K562 (cell line): ENCODE measurements around the gene PPAT. TPM values are rescaled to one million over a fixed set of nuclear protein-coding genes. Genes with fewer than 3 reads are reported as not detected.

Source experiments
- ATAC-seq: fragments of 200-7000 bp; cut with Tn5 transposase; 3 replicates; pipeline ENCODE4 v1.9.1; 2020; ENCODE audit warnings: moderate library complexity
- BruUV-seq: library from RNA; stranded (reverse); fragments of 400-500 nt; replicated peaks from 2 replicates; lab custom pipeline; 2021; lab: Mats Ljungman, UMichigan
- CTCF ChIA-PET: fragments of 300-600 bp; formaldehyde crosslinking; extraction: SDS; loops from one replicate; lab custom pipeline; 2021; ENCODE audit warnings: low intra/inter-chr PET ratio; lab: Yijun Ruan, JAX
- POLR2A ChIA-PET: fragments of 300-600, 350-650 bp; sonication (Branson Sonifier 250); formaldehyde crosslinking; extraction: SDS; loops from one replicate; lab custom pipeline; 2021; ENCODE audit warnings: antibody characterized with exemption, inconsistent platforms; lab: Yijun Ruan, JAX
- DNase-seq, 4 experiments: peaks; one replicate each; pipeline versions ENCODE4 v3.0.0 to v3.0.0-alpha.2; 2011 to 2018; ENCODE audit warnings: low spot score in 3 of 4, mixed read lengths in 3 of 4; ENCODE audit errors: extremely low read depth in 1 of 4
- FAIRE-seq: peaks from 2 replicates; lab custom pipeline; 2011; peaks lifted over from hg19 to GRCh38; lab: Jason Lieb, UNC
- H2AFZ ChIP-seq: 2 replicates; pipeline ENCODE4 v1.6.0; 2011; ENCODE audit warnings: low read depth, low read length, control low read depth, inconsistent platforms
- H3K27ac ChIP-seq: fragments of 200-600 bp; 3 replicates; pipeline ENCODE4 v1.8.0; 2011; ENCODE audit warnings: low read depth, mild to moderate bottlenecking, control low read depth, inconsistent platforms, low read length, moderate library complexity, mixed read lengths; ENCODE audit errors: extremely low read depth
- H3K27me3 ChIP-seq, 2 experiments: fragments of 300-600 bp in 1 of 2; 2 replicates in 1 of 2; 3 replicates in 1 of 2; pipeline versions ENCODE4 v1.6.0 to v1.8.0; 2011; ENCODE audit warnings: inconsistent platforms in 2 of 2, low read length in 2 of 2, mild to moderate bottlenecking in 1 of 2, mixed read lengths in 1 of 2, moderate library complexity in 1 of 2; ENCODE audit not compliant: control insufficient read depth in 2 of 2, insufficient read depth in 2 of 2
- H3K36me3 ChIP-seq: fragments of 300-600 bp; 3 replicates; pipeline ENCODE4 v1.8.0; 2011; ENCODE audit warnings: mild to moderate bottlenecking, low read length, inconsistent platforms; ENCODE audit not compliant: control insufficient read depth, insufficient read depth
- H3K4me1 ChIP-seq, 2 experiments: fragments of 200-600 bp in 1 of 2; replicated peaks in 1 of 2; 2 replicates in 1 of 2; 3 replicates in 1 of 2; pipeline versions ENCODE4 v1.5.1 to v1.8.0; 2011; ENCODE audit warnings: inconsistent platforms in 2 of 2, low read length in 2 of 2, mild to moderate bottlenecking in 1 of 2, mixed read lengths in 1 of 2, moderate library complexity in 1 of 2; ENCODE audit not compliant: control insufficient read depth in 2 of 2, insufficient read depth in 2 of 2
- H3K4me2 ChIP-seq: 2 replicates; pipeline ENCODE4 v1.6.1; 2011; ENCODE audit warnings: low read length, control low read depth, inconsistent platforms, mixed read lengths; ENCODE audit not compliant: insufficient read depth
- H3K4me3 ChIP-seq: fragments of 200-600 bp; sonication (generic), shearing (Covaris generic); 2 replicates; pipeline ENCODE4 v1.5.1; 2016; ENCODE audit warnings: control low read depth, inconsistent platforms
- H3K79me2 ChIP-seq: fragments of 200-600 bp; 3 replicates; pipeline ENCODE4 v1.8.0; 2011; ENCODE audit warnings: low read length, inconsistent platforms; ENCODE audit not compliant: control insufficient read depth, insufficient read depth
- H3K9ac ChIP-seq, 2 experiments: 2 replicates each; pipeline versions ENCODE4 v1.6.0 to v1.6.1; 2011; ENCODE audit warnings: low read depth in 2 of 2, low read length in 2 of 2, control low read depth in 1 of 2, inconsistent platforms in 1 of 2, mild to moderate bottlenecking in 1 of 2, mixed read lengths in 1 of 2; ENCODE audit not compliant: insufficient read depth in 1 of 2
- H3K9me1 ChIP-seq: one replicate; pipeline ENCODE4 v1.6.0; 2011; ENCODE audit warnings: inconsistent platforms, mild to moderate bottlenecking, low read length, moderate library complexity; ENCODE audit not compliant: control insufficient read depth, insufficient read depth
- H3K9me3 ChIP-seq: replicated peaks from 2 replicates; pipeline ENCODE4 v1.5.1; 2011; ENCODE audit warnings: low read depth, low read length, inconsistent platforms; ENCODE audit not compliant: control insufficient read depth, insufficient read depth
- H4K20me1 ChIP-seq: replicated peaks from 2 replicates; pipeline ENCODE4 v1.6.1; 2011; ENCODE audit warnings: low read length, inconsistent platforms, mixed read lengths; ENCODE audit not compliant: control insufficient read depth, insufficient read depth
- BRD9 ChIP-seq: fragments of 450-650 bp; IDR thresholded peaks from 2 replicates; pipeline ENCODE4 v1.6.1; 2018; ENCODE audit warnings: low read depth; ENCODE audit not compliant: partially characterized antibody
- ESRRB ChIP-seq: fragments of 250-450 bp; sonication (Bioruptor Pico); IDR thresholded peaks from 2 replicates; pipeline ENCODE4 v1.5.0; 2020; ENCODE audit warnings: mild to moderate bottlenecking, moderate library complexity, borderline replicate concordance
- NONO ChIP-seq, 2 experiments: fragments of 200-400 bp in 1 of 2; fragments of 450-650 bp in 1 of 2; formaldehyde crosslinking in 1 of 2; IDR thresholded peaks; 2 replicates each; pipeline ENCODE4 v1.6.1; 2017; ENCODE audit warnings: low read depth in 2 of 2, mild to moderate bottlenecking in 2 of 2, moderate library complexity in 2 of 2, low read length in 1 of 2
- POLR2A ChIP-seq: fragments of 450-650 bp; conservative IDR thresholded peaks from 2 replicates; pipeline ENCODE4 v1.6.1; 2016
- POLR2AphosphoS2 ChIP-seq: IDR thresholded peaks from 2 replicates; pipeline ENCODE4 v1.6.1; 2012; ENCODE audit warnings: low read length, improper control_type of control experiment
- POLR3A ChIP-seq: IDR thresholded peaks from 2 replicates; pipeline ENCODE4 v1.6.1; 2011; ENCODE audit warnings: borderline replicate concordance, mild to moderate bottlenecking, moderate library complexity; ENCODE audit not compliant: insufficient read length, insufficient read depth; ENCODE audit errors: extremely low read depth
- RBM39 ChIP-seq: fragments of 200-400 bp; formaldehyde crosslinking; optimal IDR thresholded peaks from 2 replicates; pipeline ENCODE3; 2018; ENCODE audit warnings: low read depth, low read length
- SUPT5H ChIP-seq: fragments of 450-650 bp; IDR thresholded peaks from 2 replicates; pipeline ENCODE4 v1.6.1; 2016
- TAF1 ChIP-seq: IDR thresholded peaks from 2 replicates; pipeline ENCODE4 v1.6.1; 2011; ENCODE audit warnings: mild to moderate bottlenecking, low read length, moderate library complexity; ENCODE audit not compliant: insufficient read depth, control insufficient read depth, severe bottlenecking; ENCODE audit errors: extremely low read depth
- YY1 ChIP-seq, 3 experiments: IDR thresholded peaks; 2 replicates each; pipeline ENCODE4 v1.6.1; 2011; ENCODE audit warnings: low read length in 2 of 3, mild to moderate bottlenecking in 2 of 3, moderate library complexity in 2 of 3, borderline replicate concordance in 1 of 3, control low read depth in 1 of 3, low read depth in 1 of 3; ENCODE audit not compliant: insufficient read depth in 3 of 3, insufficient replicate concordance in 2 of 3, control insufficient read depth in 1 of 3, insufficient read length in 1 of 3; ENCODE audit errors: extremely low read depth in 1 of 3
- ZC3H8 ChIP-seq: fragments of 450-650 bp; IDR thresholded peaks from 2 replicates; pipeline ENCODE4 v1.6.1; 2017
- ZNF253 ChIP-seq: fragments of 250-450 bp; sonication (Bioruptor Pico); conservative IDR thresholded peaks from 2 replicates; pipeline ENCODE4 v1.6.1; 2021; ENCODE audit warnings: mild to moderate bottlenecking
- ZNF766 ChIP-seq: fragments of 200-800 bp; sonication (Bioruptor generic); conservative IDR thresholded peaks from 2 replicates; pipeline ENCODE4 v1.6.1; 2016; ENCODE audit warnings: missing genetic modification characterization, missing compliant biosample characterization
- WGBS: fragments of 100-300 bp; shearing (Covaris generic); methylation state at CpG from one replicate; pipeline ENCODE4 v1.1.6; 2016; ENCODE audit warnings: low coverage, mixed read lengths; ENCODE audit not compliant: insufficient coverage; ENCODE audit errors: missing lambda C conversion rate; 5-methylcytosine and 5-hydroxymethylcytosine counted together
- in situ Hi-C: fragments of 300-500 bp; cut with MboI; formaldehyde crosslinking; loops from 4 replicates; pipeline ENCODE4 v1.15.0; 2018; ENCODE audit warnings: inconsistent platforms, mixed read lengths
- intact Hi-C: fragments of 100-400 bp; cut with micrococcal nuclease; formaldehyde crosslinking; loops from 2 replicates; pipeline ENCODE4 v1.14.2; 2022
- polyA plus RNA-seq, 8 experiments: library from polyadenylated mRNA; depleted of rRNA in 4 of 8; stranded (reverse) in 5 of 8; unstranded in 3 of 8; fragments of >200 nt; fragmentation: Nextera tagmentation in 2 of 8; fragmentation: Illumina TruSeq in 1 of 8; extraction: Ambion mirVana in 2 of 8; extraction: Trizol in 1 of 8; gene quantifications; 2 replicates each; pipeline versions ENCODE4 v1.2.1 to v1.2.3, GENCODE V29; 2011 to 2014; ENCODE audit warnings: inconsistent platforms in 1 of 8, missing spikeins in 1 of 8
- total RNA-seq, 7 experiments: library from RNA; depleted of rRNA in 6 of 7; stranded (reverse); fragments of >200 nt in 6 of 7; fragmentation: Illumina TruSeq in 2 of 7; extraction: Trizol in 2 of 7; gene quantifications; 2 replicates each; pipeline versions ENCODE4 v1.2.1 to v1.2.3, GENCODE V29; 2011 to 2021; ENCODE audit warnings: low replicate concordance in 1 of 7
- TF ChIP-seq, protein P1 (sequence below): sonication (generic); formaldehyde crosslinking; IDR thresholded peaks from 2 replicates; pipeline ENCODE4 v1.8.0; 2023; ENCODE audit warnings: missing genetic modification reagents, mild to moderate bottlenecking, borderline replicate concordance
- TF ChIP-seq, protein P2 (sequence below): sonication (generic); formaldehyde crosslinking; IDR thresholded peaks from 2 replicates; pipeline ENCODE4 v1.8.0; 2022; ENCODE audit warnings: mild to moderate bottlenecking, missing genetic modification reagents, borderline replicate concordance

The PPAT gene
- total and polyA plus RNA-seq, 9 of the 15 experiments (the other 6 are each of a cell fraction or from before 2014, with no cell fraction given) = 36.2 to 75.8 (median 55.5) TPM

DNA sequence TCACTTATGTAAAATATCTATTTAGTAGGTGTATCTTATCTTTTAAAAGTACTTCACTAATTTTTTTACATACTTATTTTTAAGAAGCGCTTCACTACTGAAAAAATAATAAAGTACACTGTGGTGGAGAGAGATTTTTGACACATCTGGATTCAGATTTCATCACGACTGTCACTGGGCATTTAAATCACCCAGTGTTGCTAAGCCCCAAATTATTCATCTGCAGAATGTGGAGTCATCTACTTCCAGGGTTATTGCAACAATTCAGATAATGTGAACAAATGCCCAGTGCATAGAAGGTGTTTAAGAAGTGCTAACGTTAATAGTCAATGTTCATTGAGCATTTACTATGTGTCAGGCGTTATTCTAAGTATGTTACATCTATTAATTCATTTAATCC lies 90.0 kb downstream of the PPAT start:
- BruUV-seq = no TSS peak
- Histone ChIP-seq H3K4me1 (no peaks in the 10 kb centered on the region), H4K20me1 (no peaks in the 10 kb centered on the region), H3K27ac (no peak overlapping the region), H3K79me2 (no peaks in the 10 kb centered on the region), H3K9me3 (no peaks in the 10 kb centered on the region), H3K36me3 (peaks cover 17% of the 10 kb centered on the region; the same call in 1 of the 3 replicates), H3K4me3 (no peak overlapping the region), H3K4me2 (no peak overlapping the region), H3K9ac (no peak overlapping the region), H3K27me3 (no peaks in the 10 kb centered on the region), H2AFZ (no peak overlapping the region), H3K9me1 (no peaks in the 10 kb centered on the region)
- no peak for ATAC-seq
- intact Hi-C loops (no loop called here), in situ Hi-C loops (no loop called here)
- no peak for DNase-seq
- FAIRE-seq = no peak
- ChIA-PET POLR2A (no interaction called here), CTCF (no interaction called here)
- WGBS = 41% methylated on average over 4 of the region's 4 CpGs
- TF ChIP-seq TAF1 = no peak
- TF ChIP-seq RBM39 = no peak
- TF ChIP-seq BRD9 = no peak
- no peak for TF ChIP-seq YY1 (IDR thresholded peaks at IDR 0.05; ENCODE audit: borderline replicate concordance in 1 of 3, control insufficient read depth in 1 of 3, extremely low read depth in 1 of 3, insufficient read depth in 3 of 3, insufficient read length in 1 of 3, insufficient replicate concordance in 2 of 3, low read depth in 1 of 3, low read length in 2 of 3)
- no peak for TF ChIP-seq NONO (IDR thresholded peaks at IDR 0.05; ENCODE audit: low read depth in 2 of 2, low read length in 1 of 2)
- TF ChIP-seq ZNF766 (CRISPR knock-in tag) = no peak
- no peak for TF ChIP-seq POLR3A
- TF ChIP-seq POLR2AphosphoS2 = no peak
- no peak for TF ChIP-seq ZC3H8
- no peak for TF ChIP-seq SUPT5H
- no peak for TF ChIP-seq ZNF253 (CRISPR knock-in tag)
- TF ChIP-seq, protein P1, sequence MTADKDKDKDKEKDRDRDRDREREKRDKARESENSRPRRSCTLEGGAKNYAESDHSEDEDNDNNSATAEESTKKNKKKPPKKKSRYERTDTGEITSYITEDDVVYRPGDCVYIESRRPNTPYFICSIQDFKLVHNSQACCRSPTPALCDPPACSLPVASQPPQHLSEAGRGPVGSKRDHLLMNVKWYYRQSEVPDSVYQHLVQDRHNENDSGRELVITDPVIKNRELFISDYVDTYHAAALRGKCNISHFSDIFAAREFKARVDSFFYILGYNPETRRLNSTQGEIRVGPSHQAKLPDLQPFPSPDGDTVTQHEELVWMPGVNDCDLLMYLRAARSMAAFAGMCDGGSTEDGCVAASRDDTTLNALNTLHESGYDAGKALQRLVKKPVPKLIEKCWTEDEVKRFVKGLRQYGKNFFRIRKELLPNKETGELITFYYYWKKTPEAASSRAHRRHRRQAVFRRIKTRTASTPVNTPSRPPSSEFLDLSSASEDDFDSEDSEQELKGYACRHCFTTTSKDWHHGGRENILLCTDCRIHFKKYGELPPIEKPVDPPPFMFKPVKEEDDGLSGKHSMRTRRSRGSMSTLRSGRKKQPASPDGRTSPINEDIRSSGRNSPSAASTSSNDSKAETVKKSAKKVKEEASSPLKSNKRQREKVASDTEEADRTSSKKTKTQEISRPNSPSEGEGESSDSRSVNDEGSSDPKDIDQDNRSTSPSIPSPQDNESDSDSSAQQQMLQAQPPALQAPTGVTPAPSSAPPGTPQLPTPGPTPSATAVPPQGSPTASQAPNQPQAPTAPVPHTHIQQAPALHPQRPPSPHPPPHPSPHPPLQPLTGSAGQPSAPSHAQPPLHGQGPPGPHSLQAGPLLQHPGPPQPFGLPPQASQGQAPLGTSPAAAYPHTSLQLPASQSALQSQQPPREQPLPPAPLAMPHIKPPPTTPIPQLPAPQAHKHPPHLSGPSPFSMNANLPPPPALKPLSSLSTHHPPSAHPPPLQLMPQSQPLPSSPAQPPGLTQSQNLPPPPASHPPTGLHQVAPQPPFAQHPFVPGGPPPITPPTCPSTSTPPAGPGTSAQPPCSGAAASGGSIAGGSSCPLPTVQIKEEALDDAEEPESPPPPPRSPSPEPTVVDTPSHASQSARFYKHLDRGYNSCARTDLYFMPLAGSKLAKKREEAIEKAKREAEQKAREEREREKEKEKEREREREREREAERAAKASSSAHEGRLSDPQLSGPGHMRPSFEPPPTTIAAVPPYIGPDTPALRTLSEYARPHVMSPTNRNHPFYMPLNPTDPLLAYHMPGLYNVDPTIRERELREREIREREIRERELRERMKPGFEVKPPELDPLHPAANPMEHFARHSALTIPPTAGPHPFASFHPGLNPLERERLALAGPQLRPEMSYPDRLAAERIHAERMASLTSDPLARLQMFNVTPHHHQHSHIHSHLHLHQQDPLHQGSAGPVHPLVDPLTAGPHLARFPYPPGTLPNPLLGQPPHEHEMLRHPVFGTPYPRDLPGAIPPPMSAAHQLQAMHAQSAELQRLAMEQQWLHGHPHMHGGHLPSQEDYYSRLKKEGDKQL (CRISPR knock-in tag) = no peak
- TF ChIP-seq POLR2A = no peak
- no peak for TF ChIP-seq ESRRB
- TF ChIP-seq, protein P2, sequence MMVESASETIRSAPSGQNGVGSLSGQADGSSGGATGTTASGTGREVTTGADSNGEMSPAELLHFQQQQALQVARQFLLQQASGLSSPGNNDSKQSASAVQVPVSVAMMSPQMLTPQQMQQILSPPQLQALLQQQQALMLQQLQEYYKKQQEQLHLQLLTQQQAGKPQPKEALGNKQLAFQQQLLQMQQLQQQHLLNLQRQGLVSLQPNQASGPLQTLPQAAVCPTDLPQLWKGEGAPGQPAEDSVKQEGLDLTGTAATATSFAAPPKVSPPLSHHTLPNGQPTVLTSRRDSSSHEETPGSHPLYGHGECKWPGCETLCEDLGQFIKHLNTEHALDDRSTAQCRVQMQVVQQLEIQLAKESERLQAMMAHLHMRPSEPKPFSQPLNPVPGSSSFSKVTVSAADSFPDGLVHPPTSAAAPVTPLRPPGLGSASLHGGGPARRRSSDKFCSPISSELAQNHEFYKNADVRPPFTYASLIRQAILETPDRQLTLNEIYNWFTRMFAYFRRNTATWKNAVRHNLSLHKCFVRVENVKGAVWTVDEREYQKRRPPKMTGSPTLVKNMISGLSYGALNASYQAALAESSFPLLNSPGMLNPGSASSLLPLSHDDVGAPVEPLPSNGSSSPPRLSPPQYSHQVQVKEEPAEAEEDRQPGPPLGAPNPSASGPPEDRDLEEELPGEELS (CRISPR knock-in tag) = no peak
